HG02973 (cell line): ENCODE data around the gene PEX26.
"Not testable (repeated sequence)": the region's sequence is repeated elsewhere in the genome, so short reads cannot be mapped to it uniquely, and the experiment has no call there.

Experiments
- ATAC-seq: cut with Tn5 transposase; IDR thresholded peaks from one replicate; pipeline ENCODE4 v1.9.1; 2021; ENCODE audit warnings: moderate library complexity; ENCODE audit not compliant: unreplicated experiment

Gene PEX26

DNA sequence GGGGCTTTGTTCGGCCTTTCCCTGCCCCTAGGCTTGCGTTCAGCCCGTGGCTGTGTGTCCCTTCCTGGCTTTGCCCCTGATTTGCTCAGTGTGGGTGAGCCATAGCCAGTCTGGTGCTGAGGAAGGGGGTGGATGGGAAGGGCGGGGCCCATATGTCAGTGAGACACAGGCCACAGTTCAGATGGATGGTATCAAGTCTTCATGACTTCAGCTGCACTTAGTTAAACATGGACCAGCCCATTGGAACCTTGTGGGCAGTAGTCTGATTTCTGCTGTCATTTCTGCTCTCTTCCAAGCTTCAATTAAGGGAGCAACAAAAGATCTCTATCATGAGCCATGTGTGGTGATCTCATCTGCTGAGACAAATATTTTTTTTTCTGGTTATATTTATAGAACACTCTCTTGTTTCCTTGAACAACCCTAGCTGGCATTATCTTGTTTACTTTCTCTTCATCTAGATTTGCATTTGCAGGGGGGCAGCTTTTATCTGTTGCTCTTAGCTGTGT lies 21.6 kb upstream of the PEX26 start:
- no peak for ATAC-seq

DNA sequence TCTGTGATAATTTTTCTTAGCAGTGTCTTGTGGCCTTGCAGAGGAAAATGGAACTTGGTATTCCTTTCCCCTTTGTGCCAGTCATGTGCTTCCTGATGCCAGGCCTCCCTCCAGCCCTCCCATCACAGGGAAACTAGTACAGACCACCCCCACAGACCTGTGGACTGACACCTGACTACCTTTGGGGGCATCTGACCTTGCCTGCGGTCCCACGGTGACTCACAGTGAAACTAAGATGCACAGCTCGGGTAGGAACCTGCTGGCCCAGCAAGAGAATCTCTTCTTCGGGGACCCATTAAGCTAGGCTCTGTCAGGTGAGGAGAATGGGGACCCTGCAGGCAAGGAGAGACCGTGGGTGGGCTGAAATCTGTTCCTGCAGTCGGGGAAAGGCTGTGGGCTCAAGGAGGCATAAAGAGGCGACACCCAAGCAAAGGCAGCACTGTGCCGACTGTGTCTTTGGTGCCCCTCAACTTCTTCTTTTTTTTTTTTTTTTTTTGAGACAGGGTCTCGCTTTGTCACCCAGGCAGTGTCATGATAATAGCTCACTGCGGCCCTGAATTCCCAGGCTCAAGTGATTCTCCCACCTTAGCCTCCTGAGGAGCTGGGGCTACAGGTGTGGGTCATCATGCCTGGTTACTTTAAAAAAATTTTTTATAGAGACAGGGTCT lies 20.8 kb upstream of the PEX26 start:
- peak; percentile 53 for ATAC-seq

DNA sequence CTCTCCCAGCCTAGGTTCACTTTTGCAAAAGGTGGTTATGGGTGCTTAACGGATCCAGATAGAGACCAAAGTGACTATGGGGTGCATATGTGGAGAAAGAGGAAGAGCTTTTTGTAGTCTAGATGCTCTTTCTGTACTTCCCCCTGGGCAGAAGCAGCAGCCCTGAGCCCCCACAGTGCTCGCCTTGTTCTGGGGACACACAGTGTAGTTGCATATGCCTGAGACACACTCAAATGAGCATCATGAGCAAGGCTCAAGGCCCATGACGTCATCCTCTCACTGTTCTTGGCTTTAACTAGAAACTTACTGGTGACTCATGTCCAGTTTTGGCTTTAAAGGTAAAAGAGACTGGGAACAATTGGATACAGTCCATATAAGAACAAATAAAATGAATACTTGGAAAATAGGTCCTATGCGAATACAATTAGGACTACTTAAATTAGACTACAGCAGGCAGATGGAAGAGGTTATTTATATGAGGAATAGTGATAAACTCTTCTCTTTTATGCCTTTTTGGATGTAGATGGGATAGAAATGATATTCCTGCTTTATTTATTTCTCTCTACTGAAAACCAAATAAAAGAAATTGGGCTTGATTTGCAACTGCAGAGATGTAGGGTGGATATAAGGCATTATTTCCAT lies 20.1 kb upstream of the PEX26 start:
- ATAC-seq, result peak; percentile 43

DNA sequence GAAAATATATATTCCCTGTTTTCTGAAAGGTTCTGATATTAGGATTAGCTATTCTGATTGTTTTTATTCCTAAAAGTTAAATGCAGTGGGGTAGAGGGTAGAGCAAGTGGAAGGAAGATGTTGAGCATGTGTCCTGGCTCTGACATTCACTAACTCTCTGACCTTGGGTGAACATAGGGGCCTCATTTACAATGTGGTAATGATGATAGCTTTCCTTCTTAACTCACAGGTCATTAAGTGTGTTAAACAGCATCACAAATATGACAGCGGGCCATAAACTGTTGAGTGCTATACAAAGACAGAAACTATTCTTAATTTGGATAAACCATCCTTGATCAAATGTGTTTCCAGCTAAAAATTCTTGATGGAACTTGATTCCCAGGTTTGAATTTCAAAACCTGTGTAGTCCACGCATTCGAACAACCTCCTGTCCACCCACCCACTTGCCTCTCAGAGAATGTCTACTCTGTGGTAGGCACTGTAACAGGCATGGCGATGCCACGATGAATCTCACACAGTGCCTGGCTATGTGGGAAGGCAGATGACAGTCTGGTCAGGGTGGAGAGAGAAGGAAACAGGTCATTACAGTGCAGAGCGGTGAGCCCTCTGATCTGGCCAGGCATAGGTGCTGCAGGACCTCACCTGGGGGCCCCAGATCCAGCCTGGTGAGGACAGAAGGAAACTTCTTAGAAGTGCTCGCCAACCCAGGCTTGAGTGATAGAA lies 19.3 kb upstream of the PEX26 start:
- no peak for ATAC-seq

DNA sequence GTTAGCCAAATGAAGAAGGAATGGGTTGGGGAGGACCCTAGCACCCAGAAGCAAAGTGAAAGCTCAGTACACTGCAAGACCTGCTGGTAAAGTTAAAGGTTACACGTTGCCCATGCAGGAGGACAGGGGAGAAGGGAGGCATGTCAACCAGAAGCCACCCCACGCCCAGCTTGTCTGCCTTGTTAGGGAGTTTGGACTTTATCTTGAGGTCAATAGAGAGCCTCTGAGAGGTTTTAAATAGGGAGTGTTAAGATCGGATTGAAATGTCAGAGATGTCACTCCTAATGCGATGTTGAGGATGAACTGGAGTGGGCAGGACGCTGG lies 18.7 kb upstream of the PEX26 start:
- ATAC-seq, result no peak

DNA sequence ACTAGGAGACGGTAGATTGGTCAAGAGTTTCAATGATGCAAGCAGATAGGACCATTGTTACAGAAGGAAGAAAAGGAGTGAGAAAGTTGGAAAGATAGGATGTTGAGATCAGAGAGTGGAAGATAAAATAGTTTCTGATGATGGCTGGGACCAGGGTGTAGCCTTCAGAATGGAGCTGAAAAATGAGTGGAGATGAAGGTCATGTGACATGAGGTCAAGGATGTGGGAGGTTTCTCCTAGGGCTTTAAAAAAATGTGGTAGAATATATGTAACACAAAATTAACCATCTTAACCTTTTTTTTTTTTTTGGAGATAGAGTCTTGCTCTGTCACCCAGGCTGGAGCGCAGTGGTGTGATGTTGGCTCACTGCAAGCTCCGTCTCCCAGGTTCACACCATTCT lies 18.3 kb upstream of the PEX26 start:
- ATAC-seq, result no peak

DNA sequence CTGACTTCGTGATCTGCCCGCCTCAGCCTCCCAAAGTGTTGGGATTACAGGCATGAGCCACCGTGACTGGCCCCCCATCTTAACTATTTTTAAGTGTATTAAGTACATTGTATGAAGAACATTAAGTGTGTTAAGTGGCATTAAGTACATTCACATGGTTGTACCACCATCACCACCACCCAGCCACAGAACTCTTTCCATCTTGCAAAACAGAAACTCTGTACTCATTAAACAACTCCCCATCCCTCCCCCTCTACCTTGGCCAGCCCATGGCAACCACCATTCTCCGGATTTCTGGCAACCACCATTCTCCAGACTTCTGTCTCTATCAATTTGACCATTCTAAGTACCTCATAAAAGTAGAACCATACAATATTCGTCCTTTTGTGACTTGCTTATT lies 17.8 kb upstream of the PEX26 start:
- no peak for ATAC-seq

DNA sequence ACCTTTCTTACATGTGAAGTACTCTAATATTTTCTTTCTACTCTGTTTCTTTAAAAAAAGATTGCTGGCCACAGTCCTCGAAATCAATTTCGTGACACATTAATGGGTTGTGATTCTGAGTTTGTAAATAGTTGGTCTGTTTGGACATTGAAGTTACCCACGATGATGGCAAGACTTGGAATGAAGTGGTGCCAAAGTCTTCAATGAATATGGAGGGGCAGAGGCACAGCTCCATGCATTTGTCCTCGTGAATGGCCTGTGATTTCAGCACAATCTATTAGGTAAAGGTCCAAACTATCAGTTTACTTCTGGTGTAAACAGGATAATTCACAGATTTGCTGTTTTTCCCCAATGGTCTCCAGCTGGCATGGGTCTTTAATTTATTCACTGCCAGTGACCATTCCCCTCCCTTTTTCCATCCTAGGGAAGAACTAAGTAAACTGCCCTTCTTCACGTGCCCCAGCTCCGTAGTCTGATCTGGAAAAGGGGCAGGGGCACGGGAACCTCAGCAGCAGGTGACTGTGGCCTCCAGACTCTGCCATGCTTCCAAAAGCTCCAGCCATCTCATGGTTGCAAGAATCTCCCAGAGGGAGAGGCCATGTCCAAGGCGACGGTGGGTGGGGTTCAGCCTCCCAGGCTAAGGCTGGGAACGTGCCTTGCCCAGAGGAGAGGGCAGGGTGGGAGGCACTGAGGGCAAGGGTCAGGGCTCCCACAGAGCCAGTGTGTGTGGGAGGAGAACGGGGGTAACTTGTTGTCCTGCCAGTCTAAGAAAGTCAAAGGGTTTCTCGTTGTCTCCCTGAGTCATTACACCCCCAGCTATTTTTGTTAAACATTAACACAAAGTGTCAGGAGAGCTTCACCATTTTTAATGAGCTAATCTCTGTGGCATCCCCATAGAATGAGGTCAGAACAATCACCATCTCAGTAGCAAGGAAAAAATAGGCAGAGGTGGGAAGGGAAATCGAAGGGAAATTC lies 16.9 kb upstream of the PEX26 start:
- no peak for ATAC-seq

DNA sequence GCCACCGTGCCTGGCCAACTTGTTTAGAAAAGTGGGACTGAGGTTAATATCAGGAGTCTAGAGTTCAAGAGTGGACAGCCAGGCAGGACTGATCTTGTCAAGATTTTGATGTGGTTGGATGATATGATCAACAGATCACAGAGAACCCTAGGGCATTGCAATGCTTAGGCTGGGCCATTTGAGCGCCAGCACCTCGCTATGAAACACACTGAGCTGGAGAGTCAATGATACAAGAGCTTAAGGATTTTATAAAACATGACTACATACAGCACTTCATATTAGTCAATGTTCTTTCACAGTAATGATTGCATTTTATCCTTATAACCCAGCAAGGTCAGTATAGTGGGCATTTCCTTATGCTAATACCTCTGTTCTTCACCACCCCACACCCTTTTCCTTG lies 15.4 kb upstream of the PEX26 start:
- ATAC-seq, result no peak

DNA sequence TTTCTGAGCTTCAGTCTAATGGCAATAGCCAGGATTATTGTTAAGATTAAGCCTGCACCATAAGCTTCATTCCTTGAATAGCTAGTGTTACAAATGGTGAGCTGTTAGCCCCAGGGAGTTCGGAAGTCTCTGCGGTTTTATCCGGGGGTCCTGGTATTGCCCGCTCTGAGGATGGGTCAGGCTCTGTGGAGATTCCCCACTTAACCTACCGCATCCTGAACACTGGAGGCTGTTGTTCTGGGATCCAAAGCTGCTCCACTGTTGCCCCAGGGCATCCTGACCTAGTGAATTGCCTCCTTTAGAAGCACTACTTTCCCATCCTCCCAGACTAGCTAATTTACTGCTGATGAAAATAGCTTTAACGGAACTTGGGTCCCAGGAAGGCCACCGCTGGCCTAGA lies 14.5 kb upstream of the PEX26 start:
- ATAC-seq, result no peak

DNA sequence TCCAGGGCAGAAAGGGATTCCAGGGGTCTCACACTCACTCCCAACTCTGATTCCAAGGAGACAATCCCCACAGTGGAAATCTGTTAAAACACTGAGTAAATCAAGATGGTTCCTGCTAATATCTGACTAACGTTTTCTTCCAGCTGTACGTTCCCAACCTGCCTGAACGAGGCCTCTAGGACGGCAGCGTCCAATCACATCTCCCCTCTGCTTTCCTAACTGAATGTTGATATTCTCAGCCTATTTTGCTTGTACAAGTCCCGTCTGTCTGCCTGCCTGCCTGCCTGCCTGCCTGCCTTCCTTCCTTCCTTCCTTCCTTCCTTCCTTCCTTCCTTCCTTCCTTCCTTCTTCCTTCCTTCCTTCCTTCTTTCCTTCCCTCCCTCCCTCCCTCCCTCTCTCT lies 14.1 kb upstream of the PEX26 start:
- not testable (repeated sequence) for ATAC-seq

DNA sequence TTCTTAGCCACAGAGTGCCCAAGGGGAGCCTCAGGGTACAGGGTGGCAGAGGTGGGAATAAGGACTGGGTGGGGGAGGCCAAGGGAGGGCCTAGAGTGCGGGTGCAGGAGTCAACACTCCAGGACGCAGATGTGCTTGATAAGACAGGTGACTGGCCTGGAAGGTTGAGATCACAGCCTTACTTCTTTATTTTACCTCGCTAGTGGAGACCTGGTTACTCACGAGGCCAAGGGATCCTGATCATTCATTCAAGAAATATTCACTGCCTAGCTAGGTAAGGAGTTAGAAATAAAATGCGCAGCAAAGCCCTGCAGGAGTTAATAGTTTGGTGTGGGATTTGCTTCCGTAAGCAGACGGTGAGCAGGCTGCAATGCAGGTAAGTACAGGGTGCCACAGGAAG lies 13.2 kb upstream of the PEX26 start:
- ATAC-seq, result no peak

DNA sequence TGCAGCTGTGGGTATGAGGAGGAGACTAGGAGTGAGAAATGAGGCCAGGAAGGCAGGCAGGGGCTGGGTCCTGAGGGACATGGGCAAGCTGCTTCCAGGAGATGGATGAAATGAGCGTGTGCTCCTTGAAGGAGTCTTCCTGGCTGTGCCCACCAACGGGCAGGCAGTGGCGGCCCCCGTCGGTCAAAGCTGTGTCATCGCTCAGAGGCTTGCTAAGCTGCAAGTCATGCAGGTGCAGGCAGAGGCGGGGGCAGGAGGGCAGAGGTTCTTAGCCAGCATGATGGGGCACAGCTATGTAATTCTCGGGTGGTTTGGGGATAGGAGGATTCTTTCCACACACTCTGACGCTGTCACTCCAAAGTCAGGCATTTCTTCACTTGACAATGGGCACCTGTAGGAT lies 12.5 kb upstream of the PEX26 start:
- no peak for ATAC-seq

DNA sequence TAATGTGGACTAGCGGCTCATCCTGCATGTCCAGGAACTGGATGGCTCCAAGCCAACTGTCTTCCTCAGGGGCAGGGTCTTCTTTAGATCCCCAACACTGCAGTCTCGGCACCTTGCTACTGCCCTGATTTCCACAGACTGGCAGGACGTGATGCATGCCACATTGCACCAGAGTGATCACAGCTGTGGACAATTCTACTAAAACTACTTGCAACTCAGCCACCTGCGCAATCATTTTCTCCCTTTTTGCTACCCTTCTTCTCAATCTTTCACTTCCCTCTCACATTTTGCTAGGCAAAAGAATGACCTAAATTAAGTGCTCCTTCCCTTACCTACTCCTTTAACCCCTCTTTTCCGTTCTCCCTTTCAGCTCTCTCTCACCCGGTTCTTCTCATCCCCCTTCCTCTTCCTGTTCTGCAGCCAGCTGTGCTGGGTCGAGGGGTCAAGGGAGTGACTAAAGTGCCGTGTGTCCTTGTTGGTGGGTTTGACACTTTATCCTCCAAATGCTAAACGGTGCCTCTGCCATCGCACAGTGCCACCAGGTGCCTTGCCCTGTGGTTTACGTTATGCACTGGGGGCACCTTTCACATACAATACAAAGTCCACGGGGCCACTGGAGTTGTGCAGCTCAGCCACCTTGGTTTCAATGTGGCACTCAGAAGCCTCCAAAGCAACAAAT lies 11.5 kb upstream of the PEX26 start:
- ATAC-seq, result no peak

DNA sequence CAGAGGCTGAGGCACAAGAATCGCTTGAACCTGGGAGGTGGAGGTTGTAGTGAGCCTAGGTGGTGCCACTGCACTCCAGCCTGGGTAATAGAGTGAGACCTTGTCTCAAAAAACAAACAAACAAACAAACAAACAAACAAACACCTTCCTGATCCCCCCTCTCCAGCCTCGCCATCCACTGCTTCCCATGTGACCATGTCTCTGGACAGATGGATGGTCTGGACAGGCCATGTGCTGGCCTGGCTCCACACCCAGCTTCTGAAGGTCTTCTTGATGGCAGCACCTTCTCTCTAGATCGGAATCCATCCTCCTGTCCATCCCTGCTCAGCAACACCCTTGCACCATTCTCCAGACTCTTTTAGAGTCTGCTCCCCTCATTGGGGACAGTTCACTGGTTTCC lies 10.7 kb upstream of the PEX26 start:
- ATAC-seq, result no peak

DNA sequence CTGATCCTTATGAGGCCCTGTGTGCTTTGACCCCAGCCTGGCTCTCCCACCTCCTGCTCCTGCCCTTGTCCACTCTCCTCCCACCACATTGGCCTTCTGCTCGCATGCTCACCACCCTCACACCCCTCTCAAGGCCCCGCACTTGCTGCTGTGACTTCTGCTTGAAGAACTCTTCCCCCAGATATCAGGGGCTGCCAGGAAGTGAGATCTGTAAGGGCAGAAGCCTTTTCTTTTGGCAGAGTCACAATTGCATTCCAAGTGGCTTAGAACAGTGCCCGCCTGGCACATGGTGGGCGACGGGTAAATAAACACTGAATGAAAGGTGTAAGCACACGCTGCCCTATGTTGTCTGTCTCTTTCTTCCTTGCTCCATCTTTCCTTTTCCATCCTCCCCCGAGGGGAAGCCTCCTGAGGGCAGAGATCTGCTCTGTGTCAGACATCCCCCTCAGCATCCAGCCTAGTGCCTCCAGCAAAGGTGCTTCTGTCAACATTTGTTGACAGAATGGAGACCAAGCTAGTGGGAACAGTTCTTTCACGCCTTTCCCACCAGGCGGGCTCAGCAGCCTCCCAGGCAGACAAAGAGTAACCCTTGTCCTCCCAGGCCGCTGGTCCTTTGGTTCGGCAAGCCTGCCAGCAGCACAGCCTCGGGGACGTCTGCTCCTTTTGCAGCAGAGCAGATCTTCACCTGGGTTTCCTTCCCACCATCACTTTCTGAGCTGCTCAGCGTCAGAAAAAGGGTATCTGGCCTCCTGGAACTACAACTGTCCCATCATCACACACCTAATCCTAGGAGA lies 10.0 kb upstream of the PEX26 start:
- ATAC-seq, result no peak

DNA sequence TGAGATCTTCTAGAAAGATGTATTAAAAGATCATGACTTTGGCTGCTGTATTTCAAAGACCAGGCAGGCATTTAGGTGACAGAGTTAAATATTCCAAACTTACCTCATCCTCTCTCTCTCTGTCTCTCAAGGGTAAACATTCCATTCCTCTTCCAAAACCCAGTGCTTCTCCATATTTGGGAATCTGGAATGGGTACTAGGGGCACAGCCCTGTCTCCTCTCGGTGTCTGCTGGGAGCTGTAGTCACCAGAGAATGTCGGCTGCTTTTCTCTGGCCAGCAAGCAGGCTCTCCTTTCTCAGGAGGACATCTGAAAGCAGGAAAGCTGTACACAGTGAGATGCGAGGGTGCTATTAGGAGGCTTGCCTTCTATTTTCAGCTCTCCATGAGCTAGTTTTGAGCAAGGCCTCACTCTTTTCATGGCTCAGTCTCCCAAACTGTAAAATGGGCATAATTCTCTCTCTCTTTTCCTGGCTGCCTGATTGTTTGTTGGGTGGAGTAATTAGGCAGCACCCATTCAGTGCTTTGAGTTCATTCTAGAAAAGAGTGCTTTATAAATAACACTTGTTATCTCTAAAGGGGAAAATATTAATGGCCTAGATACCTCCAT lies 9.3 kb upstream of the PEX26 start:
- no peak for ATAC-seq

DNA sequence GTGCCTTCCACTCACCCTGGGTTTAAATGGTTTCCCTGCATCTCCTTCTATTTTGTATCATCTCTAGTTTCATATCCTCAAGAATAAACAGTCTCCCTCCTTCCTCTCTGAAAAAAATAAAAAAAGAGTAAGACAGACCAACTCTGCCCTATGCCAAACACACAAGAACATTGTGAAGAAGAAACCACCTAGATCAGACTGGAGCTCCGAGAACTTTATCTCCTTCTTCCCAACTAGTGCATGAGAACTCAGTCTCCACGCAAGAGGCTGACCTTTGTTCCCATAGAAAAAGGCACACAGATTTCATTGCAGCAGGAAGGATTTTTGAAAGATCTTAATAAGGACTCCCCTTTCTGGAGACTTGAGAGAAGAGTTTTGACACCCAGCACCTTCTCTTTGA lies 8.7 kb upstream of the PEX26 start:
- ATAC-seq, result no peak

DNA sequence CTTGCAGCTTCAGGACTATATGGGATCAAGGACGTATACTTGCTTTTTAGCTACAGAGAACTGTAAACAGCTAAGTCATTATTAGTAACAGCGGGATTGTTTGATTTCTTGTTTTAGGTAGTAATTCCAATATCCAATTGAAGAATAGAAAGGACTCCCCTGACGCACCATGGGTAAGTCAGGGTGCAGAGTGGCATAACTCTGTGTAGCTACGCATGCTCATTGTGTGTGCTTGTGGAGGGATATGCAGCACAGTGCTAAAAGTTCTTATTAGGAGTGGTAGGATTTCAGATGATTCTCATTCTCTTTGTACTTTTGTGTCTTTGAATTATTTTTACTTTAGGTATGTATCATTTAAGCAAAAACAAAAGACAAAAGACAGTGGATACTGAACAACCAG lies 7.7 kb upstream of the PEX26 start:
- ATAC-seq, result no peak
